ENCODE data around the gene DMD.

GRCh38 chrX:31480696-31481095 is 1730.7 kb downstream of the DMD start:
- TF ChIP-seq CTCF (IDR thresholded peaks at IDR 0.05; ENCODE audit: low read depth, low read length): no peak
- no peak for TF ChIP-seq MYC (IDR thresholded peaks at IDR 0.05; ENCODE audit: low read depth, low read length)

Data from NB4 (cell line).